GM18909 (cell line): Measurements from ENCODE around the gene MXRA8.
A peak's percentile ranks its signal among the peaks of the same experiment; 100 is the strongest.

Experiments used
- ATAC-seq: cut with Tn5 transposase; IDR thresholded peaks from one replicate; pipeline ENCODE4 v1.9.1; 2021; ENCODE audit warnings: mild to moderate bottlenecking; ENCODE audit not compliant: unreplicated experiment, poor library complexity

MXRA8 gene

GRCh38 chr1:1309251-1310108, 48.9 kb downstream of the MXRA8 start:
- no peak for ATAC-seq

GRCh38 chr1:1308756-1309250, 49.6 kb downstream of the MXRA8 start:
- ATAC-seq: peak; percentile 2

- peak; percentile 57 for ATAC-seq
Measured at GRCh38 chr1:1307923-1308755, 50.2 kb downstream of the MXRA8 start, which contains the start of the genes ACAP3 and PUSL1. ACAP3 (minus strand) TSS chr1:1307930; CDS start chr1:1307815, 115 bp downstream. PUSL1 (plus strand) TSS chr1:1308597; CDS start chr1:1308644, 47 bp downstream.

- ATAC-seq: peak; percentile 8
Measured at GRCh38 chr1:1307261-1307922, 51.0 kb downstream of the MXRA8 start.

GRCh38 chr1:1306661-1307260, 51.6 kb downstream of the MXRA8 start:
- no peak for ATAC-seq

- no peak for ATAC-seq
Measured at GRCh38 chr1:1306070-1306660, 52.2 kb downstream of the MXRA8 start.

- no peak for ATAC-seq
Measured at GRCh38 chr1:1305300-1306069, 52.9 kb downstream of the MXRA8 start.

GRCh38 chr1:1304331-1305299, 53.7 kb downstream of the MXRA8 start:
- ATAC-seq: no peak

GRCh38 chr1:1303736-1304135, 54.6 kb downstream of the MXRA8 start:
- ATAC-seq: no peak

- ATAC-seq: no peak
Measured at GRCh38 chr1:1302951-1303509, 55.3 kb downstream of the MXRA8 start.
